Thyroid gland (tissue), 4 donors: Measurements from ENCODE around the gene C19orf25. TPM values are rescaled to one million over a fixed set of nuclear protein-coding genes. Genes with fewer than 3 reads are reported as not detected.
"Not testable (repeated sequence)": the region's sequence is repeated elsewhere in the genome, so short reads cannot be mapped to it uniquely, and the experiment has no call there.

Experiments used
- DNase-seq, 2 donors: peaks; one replicate each; pipeline ENCODE4 v3.0.0-alpha.2; 2019
- H3K27ac ChIP-seq, 3 donors: fragments of 200-600 bp; sonication (generic); 1 replicate in 2 of 3; 2 replicates in 1 of 3; pipeline ENCODE4 v1.5.1; 2016 to 2019; ENCODE audit warnings: mild to moderate bottlenecking in 1 of 3, moderate library complexity in 1 of 3
- H3K27me3 ChIP-seq: fragments of 200-600 bp; sonication (generic); one replicate; pipeline ENCODE4 v1.5.1; 2019
- H3K36me3 ChIP-seq, 2 donors: fragments of 200-600 bp; sonication (generic); one replicate each; pipeline ENCODE4 v1.5.1; 2016 to 2019
- H3K4me1 ChIP-seq, 2 donors: fragments of 200-600 bp; sonication (generic); one replicate each; pipeline ENCODE4 v1.5.1; 2017 to 2019
- H3K4me3 ChIP-seq, 3 donors: fragments of 200-600 bp; sonication (generic); replicated peaks in 1 of 3; 1 replicate in 2 of 3; 2 replicates in 1 of 3; pipeline ENCODE4 v1.5.1; 2016; ENCODE audit warnings: mild to moderate bottlenecking in 1 of 3
- H3K9me3 ChIP-seq: fragments of 200-600 bp; sonication (generic); one replicate; pipeline ENCODE4 v1.5.1; 2017
- POLR2A ChIP-seq, 2 donors: fragments of 450-650 bp; IDR thresholded peaks; one replicate each; pipeline ENCODE4 v1.6.1; 2017; ENCODE audit warnings: antibody characterized with exemption in 2 of 2, mild to moderate bottlenecking in 2 of 2, moderate library complexity in 1 of 2
- WGBS, 2 donors: methylation state at CpG; one replicate each; pipeline ENCODE4 v1.1.5; 2017; 5-methylcytosine and 5-hydroxymethylcytosine counted together
- intact Hi-C: fragments of 100-400 bp; cut with DNase I; formaldehyde crosslinking; loops from one replicate; pipeline ENCODE4 v1.15.1; 2023
- total RNA-seq, 4 donors: library from RNA; depleted of rRNA; stranded (reverse); fragments of >200 nt; gene quantifications; one replicate each; pipeline ENCODE4 v1.2.3, GENCODE V29; 2016
- TF ChIP-seq, protein P1 (sequence below), 6 experiments: fragments of 200-600 bp in 3 of 6; fragments of 450-650 bp in 3 of 6; sonication (generic) in 3 of 6; IDR thresholded peaks; one replicate each; pipeline ENCODE4 v1.5.1; 2016 to 2019; ENCODE audit warnings: antibody characterized with exemption in 6 of 6, mild to moderate bottlenecking in 2 of 6, inconsistent platforms in 1 of 6, moderate library complexity in 1 of 6

Gene C19orf25
- total RNA-seq, 4 donors from 2014 or later = 47.0 to 64.9 (median 56.5) TPM

DNA sequence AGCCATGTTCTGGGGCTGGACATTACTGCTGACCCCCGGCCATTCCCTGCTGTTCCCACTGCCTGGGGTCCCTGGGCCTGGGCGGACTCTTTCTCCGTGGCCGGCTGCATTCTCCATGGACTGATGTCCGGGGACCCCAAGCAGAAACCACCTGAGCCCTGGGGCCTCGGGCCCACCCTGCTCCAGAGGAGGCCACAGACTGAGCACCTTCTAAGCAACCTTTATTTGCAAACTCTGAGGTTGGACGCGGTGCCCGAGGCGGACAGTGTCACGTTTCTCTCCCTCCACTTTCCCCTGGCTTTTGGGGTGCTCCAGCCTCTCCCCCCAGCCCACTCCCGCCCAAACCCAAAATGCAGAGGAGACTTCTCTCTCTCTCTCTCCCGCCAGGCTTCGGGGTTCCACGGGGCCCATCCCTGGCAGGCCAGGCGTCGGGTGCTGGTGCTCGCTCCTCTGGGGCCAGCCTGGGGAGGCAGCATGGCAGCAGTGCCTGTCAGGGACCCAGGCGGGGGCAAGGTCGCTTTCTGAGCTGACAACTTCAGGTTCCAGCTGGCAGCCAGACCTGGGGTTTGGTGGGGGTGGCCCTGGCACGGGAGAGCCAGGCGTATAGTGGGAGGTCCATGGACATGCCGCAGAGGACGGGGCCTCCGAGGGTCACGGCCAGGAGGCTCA is 2.3 kb upstream of the C19orf25 start:
- H3K9me3 ChIP-seq = no peaks in the 10 kb centered on the region
- H3K4me3 ChIP-seq = no peak overlapping the region
- H3K27me3 ChIP-seq = no peaks in the 10 kb centered on the region
- TF ChIP-seq POLR2A (IDR thresholded peaks at IDR 0.05) = no peak
- TF ChIP-seq, protein P1, sequence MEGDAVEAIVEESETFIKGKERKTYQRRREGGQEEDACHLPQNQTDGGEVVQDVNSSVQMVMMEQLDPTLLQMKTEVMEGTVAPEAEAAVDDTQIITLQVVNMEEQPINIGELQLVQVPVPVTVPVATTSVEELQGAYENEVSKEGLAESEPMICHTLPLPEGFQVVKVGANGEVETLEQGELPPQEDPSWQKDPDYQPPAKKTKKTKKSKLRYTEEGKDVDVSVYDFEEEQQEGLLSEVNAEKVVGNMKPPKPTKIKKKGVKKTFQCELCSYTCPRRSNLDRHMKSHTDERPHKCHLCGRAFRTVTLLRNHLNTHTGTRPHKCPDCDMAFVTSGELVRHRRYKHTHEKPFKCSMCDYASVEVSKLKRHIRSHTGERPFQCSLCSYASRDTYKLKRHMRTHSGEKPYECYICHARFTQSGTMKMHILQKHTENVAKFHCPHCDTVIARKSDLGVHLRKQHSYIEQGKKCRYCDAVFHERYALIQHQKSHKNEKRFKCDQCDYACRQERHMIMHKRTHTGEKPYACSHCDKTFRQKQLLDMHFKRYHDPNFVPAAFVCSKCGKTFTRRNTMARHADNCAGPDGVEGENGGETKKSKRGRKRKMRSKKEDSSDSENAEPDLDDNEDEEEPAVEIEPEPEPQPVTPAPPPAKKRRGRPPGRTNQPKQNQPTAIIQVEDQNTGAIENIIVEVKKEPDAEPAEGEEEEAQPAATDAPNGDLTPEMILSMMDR (IDR thresholded peaks at IDR 0.05) = no peak
- WGBS, 2 donors = 86 to 91% methylated on average over 19 to 22 of the region's 26 CpGs
- no peak overlapping the region for H3K27ac ChIP-seq
- intact Hi-C loops = no loop called here
- DNase-seq = no peak
- no peaks in the 10 kb centered on the region for H3K36me3 ChIP-seq
- peaks cover 8 to 9% of the 10 kb centered on the region in 2 donors for H3K4me1 ChIP-seq

DNA sequence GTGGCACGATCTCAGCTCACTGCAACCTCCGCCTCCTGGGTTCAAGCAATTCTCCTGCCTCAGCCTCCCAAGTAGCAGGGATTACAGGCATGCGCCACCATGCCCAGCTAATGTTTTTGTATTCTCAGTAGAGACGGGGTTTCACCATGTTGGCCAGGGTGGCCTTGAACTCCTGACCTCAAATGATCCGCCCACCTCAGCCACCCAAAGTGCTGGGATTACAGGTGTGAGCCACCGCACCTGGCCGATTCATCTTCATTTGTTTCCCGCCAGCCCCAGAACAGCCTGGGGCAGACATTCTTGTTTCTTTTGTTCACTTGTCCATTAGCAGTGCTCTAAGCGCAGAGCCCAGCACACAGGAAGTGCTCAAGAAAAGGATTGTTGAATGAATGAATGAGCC is 2.0 kb downstream of the C19orf25 start:
- intact Hi-C loops, H3K4me1 ChIP-seq, H3K4me3 ChIP-seq, H3K27ac ChIP-seq, H3K27me3 ChIP-seq, H3K9me3 ChIP-seq, H3K36me3 ChIP-seq, DNase-seq: not testable (repeated sequence)
- WGBS, 2 donors = 93 to 96% methylated on average over 9 of the region's 9 CpGs

DNA sequence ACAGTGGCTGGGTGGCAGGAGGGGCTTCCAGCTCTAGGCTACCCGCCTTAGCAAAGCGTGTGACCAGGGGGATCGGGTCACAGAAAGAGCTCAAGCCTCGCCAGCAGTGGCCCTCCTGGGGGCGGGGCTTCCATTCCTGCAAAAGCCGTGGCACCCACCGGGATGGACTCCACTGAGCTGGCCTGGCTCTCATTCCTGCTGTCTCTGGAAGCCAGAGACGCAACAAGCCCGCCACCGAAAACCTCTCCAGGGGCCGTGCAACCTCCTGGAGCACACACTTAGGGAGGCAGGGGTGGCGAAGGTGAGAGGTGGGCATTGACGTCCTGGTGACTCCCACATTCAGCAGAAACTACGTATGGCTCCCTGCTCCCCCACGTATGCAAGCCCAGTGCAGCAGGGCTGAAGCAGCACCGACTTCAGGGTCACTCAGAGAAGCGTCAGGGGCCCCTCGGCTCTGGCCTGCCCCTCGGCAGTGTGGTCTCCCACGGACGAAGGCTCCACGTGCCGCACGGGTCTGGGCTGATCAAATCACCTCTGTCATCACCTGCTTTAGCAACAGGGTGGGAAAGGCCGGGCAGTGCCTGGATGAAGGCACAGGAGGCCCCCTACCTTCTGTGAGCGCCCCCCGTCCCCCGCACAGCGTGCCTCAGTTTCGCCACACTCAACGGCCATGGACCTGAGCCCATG is 3.1 kb downstream of the C19orf25 start:
- intact Hi-C loops = no loop called here
- Histone ChIP-seq H3K4me3 (no peak overlapping the region), H3K27me3 (peaks cover 14% of the 10 kb centered on the region), H3K4me1 (peaks cover 12 to 20% of the 10 kb centered on the region in 2 donors), H3K36me3 (no peaks in the 10 kb centered on the region), H3K27ac (no peak overlapping the region), H3K9me3 (no peaks in the 10 kb centered on the region)
- 91 to 97% methylated on average over 13 to 17 of the region's 31 CpGs for WGBS, 2 donors
- TF ChIP-seq, protein P1 (IDR thresholded peaks at IDR 0.05) = no peak
- no peak for TF ChIP-seq POLR2A (IDR thresholded peaks at IDR 0.05)
- no peak for DNase-seq

DNA sequence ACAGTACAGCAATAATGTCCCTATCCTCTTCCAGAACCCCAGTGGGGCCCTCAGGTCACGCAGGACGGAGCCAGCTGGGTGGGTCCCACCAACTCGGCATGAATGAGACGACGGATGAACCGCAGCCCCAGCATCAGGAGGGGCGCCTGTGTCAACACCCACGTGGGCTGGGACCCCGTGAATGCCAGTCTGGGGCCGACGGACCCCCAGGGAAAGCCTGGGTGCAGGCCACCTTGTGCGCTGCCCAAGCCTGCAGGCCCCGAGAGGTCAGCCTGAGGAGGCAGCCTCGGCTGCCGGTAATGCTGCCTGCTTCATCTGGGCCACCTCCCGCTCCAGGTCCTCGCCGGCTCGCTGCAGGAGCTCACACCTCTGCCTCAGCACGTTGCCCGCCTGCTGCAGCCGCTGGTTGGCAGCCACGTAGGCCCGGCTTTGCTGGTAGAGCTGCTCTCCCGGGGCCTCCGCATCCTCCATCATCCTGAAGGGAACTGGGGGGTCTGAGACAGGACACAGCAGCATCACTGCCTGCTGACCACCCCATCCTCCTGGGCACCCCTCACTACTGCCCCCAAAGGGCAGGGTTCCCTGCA is 4.2 kb downstream of the C19orf25 start:
- Histone ChIP-seq H3K9me3 (no peaks in the 10 kb centered on the region), H3K27me3 (peaks cover 24% of the 10 kb centered on the region), H3K4me1 (peaks cover 22 to 30% of the 10 kb centered on the region in 2 donors), H3K27ac (no peak overlapping the region), H3K4me3 (no peak overlapping the region), H3K36me3 (no peaks in the 10 kb centered on the region)
- no peak for DNase-seq
- TF ChIP-seq POLR2A (IDR thresholded peaks at IDR 0.05) = no peak
- TF ChIP-seq, protein P1 (IDR thresholded peaks at IDR 0.05) = no peak
- intact Hi-C loops = no loop called here
- 88 to 90% methylated on average over 16 to 22 of the region's 26 CpGs for WGBS, 2 donors

DNA sequence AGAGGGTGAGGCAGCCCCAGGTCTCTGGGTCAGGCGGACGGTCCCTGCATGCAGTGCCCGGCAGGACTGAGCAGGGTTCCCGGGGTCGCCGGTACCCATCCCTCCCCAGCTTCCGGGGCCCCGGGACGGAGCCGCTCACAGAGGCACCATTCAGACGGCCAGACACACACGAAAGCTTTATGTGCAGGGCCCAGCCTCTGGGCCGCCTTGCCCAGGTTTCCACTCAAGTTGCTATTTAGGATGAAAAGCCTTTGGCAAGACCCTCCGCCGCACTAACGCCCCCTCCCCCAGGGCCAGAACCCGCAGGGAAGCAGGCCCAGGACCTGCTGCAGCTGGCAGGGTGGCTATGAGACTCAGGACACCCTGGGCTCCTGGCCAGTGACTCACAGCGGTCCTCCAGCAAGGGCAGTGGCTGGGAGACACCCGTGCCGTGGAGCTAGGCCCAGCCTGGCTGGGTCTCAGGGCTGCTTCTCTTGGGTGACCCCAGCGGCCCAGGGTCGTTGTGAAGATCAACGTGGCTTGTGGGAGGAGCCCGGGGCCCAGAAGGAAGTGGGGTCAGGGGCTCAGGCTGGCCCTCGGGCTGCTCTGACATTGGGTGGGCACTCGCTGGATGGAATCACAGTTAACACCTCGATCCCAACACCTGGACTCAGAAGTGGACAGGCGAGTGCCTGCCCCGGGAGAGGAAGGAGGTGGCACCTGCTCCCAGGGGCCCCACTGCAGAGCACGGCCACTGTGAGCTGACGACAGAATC is 4.8 kb downstream of the C19orf25 start:
- Histone ChIP-seq H3K4me3 (no peak overlapping the region), H3K27me3 (peaks cover 27% of the 10 kb centered on the region), H3K9me3 (no peaks in the 10 kb centered on the region), H3K36me3 (no peaks in the 10 kb centered on the region), H3K4me1 (peaks cover 21 to 34% of the 10 kb centered on the region in 2 donors), H3K27ac (no peak overlapping the region)
- intact Hi-C loops = no loop called here
- no peak for DNase-seq
- no peak for TF ChIP-seq POLR2A (IDR thresholded peaks at IDR 0.05)
- TF ChIP-seq, protein P1 (IDR thresholded peaks at IDR 0.05) = no peak
- 82 to 90% methylated on average over 18 to 20 of the region's 31 CpGs for WGBS, 2 donors
